Inflammatory macrophage (primary cell): Measurements from ENCODE around the gene FCRL2.

Experiments
- DNase-seq, 2 donors: peaks; one replicate each; pipeline ENCODE4 v3.0.0-alpha.2; 2020 to 2022

The FCRL2 gene

GRCh38 chr1:157751283-157751682 lies 25.6 kb downstream of the FCRL2 start:
- no peak for DNase-seq

DNA sequence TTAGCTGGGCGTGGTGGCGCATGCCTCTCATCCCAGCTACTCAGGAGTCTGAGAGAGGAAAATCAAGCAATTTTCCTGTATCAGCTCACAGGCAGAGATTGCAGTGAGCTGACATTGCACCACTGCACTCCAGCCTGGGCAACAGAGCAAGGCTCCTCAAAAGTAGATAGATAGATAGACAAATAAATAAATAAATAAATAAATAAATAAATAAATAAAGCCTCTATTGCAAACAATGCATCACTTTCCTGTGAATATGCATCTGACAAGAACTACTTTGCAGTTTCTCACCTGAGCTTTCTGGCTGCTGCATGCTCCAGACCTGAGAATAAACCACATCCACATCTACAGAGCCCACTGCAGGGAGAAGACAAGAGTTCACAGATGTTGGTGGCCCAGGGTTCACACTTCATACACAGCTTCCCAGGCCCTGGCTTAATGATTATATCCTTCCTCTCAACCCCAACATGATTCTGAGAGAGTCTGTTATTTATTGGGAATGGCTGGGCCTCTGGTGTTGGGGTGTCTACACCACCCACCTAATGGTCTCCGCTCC lies 28.6 kb downstream of the FCRL2 start:
- no peak for DNase-seq

- DNase-seq, result no peak
These were observed 37.6 kb downstream of the FCRL2 start for GRCh38 chr1:157739229-157739901.

GRCh38 chr1:157735991-157736390 lies 40.9 kb downstream of the FCRL2 start:
- peak in 1 of 2 donors; percentile 9 for DNase-seq

- peak; percentile 90 to 94 for DNase-seq
These were observed 42.6 kb downstream of the FCRL2 start for GRCh38 chr1:157734321-157734720.

GRCh38 chr1:157732755-157733154 lies 44.2 kb downstream of the FCRL2 start:
- no peak for DNase-seq

- peak; percentile 59 to 73 for DNase-seq
These were observed 51.7 kb downstream of the FCRL2 start for GRCh38 chr1:157725221-157725577.

DNA sequence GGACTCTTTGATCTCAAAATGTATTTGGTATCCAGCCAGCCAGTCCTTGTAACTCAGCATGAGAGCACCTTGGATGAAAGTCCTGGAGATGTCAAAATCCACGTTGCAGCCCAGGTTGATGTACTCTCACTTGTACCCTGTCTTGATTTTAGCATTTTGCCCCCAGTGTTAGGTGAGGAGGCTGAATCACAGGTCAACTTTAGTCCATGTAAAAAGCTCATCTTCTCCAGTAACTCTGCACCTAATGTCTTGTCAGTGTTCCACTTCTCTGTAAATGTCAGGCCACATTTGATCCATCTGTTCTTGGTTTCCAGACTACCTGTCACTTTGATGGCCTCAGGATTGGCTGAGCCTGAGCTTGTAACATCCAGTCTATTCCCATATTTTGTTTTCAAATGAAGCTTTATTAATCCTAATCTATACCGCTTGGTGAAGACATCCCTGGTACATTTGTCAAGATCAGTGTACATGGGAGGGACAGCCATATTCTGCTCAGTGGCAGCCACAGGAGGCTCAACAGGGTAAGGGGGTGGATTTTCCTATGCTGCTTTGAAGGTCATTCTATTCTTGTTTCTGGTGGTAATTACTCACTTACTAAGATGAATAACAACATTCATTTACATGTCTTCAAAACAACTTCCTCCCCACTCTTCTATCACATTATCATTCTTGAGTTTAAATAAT lies 52.3 kb downstream of the FCRL2 start:
- peak in 1 of 2 donors; percentile 11 for DNase-seq

- DNase-seq, result no peak
These were observed 53.8 kb downstream of the FCRL2 start for GRCh38 chr1:157723157-157723556.

DNA sequence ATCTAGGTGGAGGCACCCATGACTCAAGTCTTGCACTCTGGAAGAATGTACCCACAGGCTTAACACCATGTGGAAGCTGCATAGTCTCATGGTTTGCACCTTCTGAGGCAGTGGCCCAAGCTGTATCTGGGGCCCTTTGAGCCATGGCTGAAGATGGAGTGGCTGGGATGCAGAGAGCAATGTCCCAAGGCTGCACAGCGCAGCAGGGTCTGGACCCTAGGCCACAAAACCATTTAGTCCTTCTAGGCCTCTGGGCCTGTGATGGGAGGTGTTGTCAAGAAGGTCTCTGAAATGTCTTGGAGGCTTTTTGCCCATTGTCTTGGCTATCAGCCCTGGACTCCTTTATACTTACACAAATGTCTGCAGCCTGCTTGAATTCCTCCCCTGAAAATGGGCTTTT lies 54.9 kb downstream of the FCRL2 start:
- DNase-seq, result no peak

GRCh38 chr1:157715736-157716135 lies 61.2 kb downstream of the FCRL2 start:
- no peak for DNase-seq

DNA sequence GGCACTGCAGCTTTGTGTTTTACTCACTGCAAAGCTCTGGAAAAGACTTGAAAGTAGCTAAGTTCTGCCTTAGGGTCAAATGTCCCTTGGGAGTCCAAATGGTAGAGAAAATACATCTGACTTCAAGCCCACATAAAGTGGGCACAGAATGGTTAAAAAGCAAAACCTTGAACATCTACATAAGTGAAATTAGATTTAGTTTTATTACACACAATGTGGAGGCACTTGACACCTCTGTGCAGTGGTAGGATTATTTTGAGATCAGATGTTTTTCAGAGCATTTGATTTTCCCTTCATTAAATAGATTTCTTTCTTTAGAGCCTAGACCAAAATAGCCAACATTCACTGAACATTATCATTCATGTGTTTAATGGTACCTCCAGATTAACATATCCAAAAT lies 65.1 kb downstream of the FCRL2 start:
- DNase-seq, result no peak

GRCh38 chr1:157704878-157705277 lies 72.1 kb downstream of the FCRL2 start:
- no peak for DNase-seq

GRCh38 chr1:157703981-157704380 lies 73.0 kb downstream of the FCRL2 start:
- no peak for DNase-seq

- DNase-seq, result no peak
These were observed 74.6 kb downstream of the FCRL2 start for GRCh38 chr1:157702308-157702825.

DNA sequence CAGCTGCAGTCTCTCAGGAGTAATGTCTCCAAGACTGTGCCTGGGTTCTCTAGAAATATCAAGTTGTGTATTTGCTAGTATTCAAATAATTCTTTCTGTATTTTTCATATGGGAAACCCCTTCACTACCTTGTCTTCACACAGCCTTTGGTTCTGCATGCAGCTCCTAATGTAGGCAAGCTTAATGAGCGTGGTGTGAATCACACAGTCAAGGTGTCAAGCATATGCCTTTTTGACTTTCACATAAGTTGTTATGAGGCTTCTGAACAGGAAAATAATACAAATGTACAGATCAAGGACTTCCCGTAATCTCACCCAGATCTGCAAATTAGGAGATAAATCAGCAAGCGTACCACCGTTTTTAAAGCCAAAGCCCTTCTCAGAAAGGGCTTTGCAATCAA lies 76.2 kb downstream of the FCRL2 start, which contains the start of gene FCRL3:
TSS of gene FCRL3 (minus strand) at position 38 of the 400 bp plus-strand sequence. CDS start 280 bp downstream, outside the sequence.
- DNase-seq, result no peak

- DNase-seq, result no peak
These were observed 76.6 kb downstream of the FCRL2 start for GRCh38 chr1:157700305-157700704.

- no peak for DNase-seq
These were observed 79.0 kb downstream of the FCRL2 start for GRCh38 chr1:157697781-157698569.

DNA sequence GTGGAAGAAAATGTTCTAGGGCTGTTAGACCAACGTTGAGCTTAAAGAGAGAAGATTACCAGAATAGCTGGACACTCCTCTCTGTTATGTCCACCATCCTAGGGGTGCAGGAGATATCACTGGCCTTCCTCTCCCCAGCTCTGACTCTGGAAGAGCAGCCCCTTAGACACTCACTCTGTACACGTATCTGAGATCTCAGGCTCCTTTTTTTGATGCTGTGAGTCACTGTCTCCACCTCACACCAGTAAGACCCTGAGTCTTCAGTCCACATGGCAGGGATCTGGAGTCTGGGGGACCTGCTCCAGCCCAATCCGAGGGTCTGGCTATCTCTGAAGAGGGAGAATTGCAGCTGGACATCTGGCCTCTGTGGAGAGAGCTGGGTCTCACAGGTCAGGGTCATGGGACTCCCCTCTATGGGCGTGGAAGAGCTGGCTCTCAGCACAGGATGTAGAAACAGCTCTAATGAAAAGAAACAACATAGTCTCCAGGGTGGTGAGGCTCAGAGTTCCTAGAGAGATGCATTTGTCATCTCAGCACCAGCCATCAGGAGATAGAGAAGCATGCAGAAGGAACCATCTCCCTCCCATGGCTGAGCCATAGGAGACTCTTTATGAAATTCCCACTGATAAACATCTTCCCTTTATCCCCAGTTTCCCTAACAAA lies 79.8 kb downstream of the FCRL2 start:
- no peak for DNase-seq
